Stimulated activated CD4-positive, alpha-beta T cell treated with anti-CD3 and anti-CD28 coated beads, Interleukin-15, amount 100 ng/mL, for 1 hour (primary cell): Measurements from ENCODE around the gene CALHM2.

Source experiments
- DNase-seq, 2 donors: peaks; one replicate each; pipeline ENCODE4 v3.0.0-alpha.2; 2020; ENCODE audit warnings: low read depth in 1 of 2, low spot score in 1 of 2

Gene CALHM2

DNA sequence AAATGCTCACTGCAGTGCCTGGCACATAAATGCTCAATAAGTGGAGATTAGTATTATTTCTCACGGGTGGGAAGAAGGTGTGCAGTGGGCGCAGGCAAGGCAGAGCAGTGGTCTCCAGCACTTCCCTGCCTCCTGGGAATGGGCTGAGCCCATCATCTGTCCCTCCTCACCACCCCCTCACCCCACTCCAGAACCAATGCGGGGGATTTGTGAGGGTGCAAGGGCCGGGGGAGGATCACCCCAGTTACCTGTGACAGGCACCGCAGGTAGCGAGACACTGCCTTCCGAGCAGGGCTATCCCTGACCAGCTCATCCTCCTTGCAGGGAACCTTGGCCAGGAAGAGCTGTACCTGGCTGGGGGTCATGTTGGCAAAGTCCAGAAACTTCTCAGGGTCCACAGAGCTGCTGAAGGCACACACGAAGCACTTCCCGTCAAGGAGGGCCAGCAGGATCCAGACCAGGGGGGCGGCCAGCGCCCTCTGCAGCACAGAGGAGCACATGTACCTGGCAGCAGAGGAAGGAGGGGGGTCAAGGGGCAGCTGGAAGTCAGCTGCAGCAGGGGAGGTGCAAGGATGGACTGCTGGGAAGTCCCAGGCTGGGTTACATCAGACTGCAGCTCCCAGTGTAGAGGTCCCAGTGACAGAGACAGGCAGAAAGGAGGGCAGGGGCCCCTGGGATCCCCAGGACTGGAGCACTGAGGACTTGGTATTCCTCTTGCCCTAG is 24.0 kb upstream of the CALHM2 start:
- DNase-seq, result no peak

DNA sequence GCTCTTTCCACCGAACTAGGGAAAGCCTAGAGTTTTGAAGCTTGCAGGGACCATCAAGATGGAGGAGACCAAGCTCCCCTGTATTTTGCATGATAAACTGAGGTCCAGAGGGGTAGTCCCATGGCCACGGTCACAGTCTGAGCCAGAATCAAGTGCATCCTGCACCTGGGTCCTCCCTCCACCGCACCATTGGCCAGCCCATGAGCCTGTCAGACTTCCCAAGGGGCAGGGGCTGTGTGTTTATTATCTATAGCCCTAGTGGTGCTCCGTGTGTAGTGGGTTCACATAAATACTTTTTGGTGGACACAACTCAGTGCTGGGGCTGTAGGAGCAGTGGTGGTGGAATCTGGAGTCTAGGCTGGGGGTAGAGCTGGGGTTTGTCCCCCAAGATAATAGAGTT is 23.3 kb upstream of the CALHM2 start:
- no peak for DNase-seq

DNA sequence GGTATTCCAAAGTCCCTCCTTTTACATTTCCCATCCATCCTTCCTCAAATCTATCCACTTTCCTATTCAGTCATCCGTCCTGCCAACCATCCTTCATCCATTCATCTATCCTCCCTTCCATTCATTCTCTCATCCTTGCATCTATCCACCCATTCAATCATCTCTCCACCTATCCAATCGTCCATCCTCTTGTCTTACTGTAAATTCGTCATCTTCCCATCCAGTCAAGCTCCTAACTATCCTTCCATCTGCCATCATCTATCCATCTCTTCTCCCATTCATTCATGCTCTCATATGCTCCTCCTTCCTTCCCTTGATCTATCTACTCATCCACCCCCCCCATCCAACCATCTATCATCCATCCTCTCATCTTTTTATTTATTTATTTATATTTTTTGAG is 21.9 kb upstream of the CALHM2 start:
- no peak for DNase-seq

DNA sequence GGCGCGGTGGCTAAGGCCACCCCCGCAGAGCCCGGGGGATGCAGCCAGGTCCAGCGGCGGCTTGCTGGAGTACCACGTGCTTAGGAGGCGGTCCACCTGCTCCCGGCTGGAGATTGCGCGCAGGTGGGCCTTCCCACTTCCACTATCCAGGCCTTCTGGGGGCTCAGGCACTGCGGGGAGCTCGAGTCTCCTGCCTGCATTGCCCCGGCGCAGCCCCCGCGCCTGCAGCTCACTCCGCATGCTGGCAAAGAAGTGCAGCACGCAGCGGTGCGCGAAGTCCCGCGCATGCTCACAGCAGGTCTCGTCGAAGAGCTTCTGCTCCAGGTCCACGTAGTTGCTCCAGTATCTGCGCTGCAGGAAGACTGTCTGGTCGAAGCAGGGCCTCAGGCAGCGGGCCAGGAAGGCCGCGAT is 21.1 kb upstream of the CALHM2 start:
- no peak for DNase-seq

DNA sequence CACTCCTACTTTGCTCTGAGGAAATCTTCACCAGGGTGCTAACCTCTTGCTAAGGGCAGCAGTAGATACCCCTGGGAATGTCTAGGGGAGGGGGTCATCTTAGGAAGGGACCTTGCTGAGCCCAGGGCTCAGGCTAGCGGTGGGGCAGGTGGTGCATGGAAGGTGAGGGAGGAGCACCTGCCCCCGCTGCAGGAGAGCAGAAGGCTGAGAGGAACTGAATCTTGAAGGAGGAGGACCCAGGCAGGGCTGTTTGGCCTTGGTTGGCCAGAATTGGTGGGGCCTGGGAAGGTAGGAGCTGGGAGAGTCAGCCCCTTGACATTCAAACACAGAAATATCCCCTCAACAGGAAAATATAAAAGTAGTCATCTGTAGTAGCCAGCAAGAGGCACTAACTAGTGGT is 19.8 kb upstream of the CALHM2 start:
- DNase-seq, result no peak

DNA sequence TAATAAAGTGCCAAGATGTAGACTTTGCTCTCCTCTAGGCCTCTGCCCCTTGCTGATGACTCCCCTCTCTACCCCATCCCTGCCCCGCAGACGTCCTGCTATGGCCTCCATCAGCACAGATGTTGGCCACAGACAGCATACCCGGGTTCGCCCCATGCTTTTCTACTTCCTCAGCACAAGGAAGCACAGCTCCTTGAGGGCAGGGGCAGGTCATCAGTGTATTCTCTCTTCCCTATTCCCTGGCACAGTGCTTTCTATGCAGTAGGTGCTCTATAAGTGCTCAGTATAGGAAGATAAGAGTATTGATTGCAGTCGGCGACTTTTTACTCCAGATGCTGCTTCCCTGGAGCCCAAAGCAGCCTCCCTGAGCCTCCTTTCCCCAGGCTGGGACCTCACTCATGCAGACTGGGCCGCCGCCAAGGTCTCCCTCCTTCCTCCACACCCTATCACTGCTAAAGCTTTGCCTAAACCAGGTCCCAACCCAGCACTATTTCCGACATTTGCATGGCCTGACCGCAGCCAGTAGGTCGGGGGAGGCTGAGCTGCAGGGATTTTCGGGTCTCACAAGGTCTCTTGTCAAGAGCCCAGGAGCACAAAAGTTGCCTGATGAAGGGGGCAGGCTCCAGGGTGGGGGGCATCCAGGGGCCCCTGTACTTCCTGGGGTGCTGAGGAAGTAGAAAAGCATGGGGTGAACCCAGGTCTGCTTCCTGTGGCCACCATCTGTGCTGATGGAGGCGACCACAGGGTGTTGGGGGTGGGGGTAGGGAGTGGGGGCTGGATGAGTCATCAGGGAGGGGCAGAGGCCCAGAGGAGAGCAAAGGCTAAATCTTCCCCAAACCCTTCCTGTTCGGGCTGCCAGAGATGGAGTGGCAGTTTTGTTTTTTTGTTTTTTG is 18.8 kb upstream of the CALHM2 start:
- peak; percentile 24 to 50 for DNase-seq

DNA sequence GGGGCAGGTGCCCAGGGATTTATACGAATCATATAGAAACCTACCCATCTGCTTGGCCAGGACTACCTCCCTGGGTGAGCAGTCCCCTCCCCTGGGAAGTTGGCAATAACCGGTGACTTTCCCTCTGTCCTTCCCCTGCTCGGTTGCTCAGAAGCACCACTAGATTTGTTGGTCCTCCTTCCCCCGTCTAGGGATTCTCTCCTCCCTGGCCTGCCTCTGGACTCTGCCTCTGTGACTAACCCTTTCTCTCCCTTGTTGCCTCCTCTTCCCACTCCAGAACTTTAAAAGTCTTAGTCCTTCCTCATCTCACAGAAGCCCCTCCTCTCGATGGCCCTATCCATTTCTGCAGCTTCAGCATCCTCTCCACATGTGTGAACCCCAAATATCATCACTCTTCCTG is 17.0 kb upstream of the CALHM2 start:
- DNase-seq, result no peak

DNA sequence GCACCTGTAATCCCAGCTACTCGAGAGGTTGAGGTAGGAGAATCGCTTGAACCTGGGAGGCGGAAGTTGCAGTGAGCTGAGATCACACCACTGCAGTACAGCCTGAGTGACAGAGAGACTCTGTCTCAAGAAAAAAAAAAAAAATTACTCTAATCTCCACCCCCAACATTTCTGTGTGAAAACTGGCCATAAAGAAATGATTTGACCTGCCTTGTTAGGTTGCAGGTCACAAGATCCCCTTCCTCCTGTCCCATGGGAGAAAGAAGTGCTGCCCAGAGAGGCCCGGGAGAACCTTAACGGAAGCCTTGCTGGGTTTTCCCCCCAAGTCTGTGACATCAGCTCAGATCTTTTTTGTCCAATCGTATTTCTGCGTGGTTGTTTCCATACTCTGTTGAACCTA is 15.2 kb upstream of the CALHM2 start:
- DNase-seq, result no peak

DNA sequence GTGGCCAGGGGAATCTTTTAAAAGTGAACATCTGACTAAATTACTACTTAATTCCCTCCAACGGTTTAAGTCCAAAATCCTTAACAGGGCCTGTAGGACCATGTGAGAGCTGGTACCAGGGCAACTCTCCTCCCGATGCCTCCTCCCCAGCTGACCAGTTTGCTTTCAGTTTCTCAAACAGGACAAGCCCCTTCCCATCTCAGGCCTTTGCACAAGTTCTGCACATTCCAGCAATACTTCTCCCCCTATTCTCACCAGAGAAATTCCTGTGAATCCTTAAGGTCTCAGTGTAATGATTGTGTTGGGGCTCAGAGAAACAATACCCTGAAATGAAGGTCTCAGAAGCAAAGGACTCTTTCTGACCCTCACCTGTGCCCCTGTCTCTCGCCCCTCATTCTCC is 14.6 kb upstream of the CALHM2 start:
- no peak for DNase-seq

DNA sequence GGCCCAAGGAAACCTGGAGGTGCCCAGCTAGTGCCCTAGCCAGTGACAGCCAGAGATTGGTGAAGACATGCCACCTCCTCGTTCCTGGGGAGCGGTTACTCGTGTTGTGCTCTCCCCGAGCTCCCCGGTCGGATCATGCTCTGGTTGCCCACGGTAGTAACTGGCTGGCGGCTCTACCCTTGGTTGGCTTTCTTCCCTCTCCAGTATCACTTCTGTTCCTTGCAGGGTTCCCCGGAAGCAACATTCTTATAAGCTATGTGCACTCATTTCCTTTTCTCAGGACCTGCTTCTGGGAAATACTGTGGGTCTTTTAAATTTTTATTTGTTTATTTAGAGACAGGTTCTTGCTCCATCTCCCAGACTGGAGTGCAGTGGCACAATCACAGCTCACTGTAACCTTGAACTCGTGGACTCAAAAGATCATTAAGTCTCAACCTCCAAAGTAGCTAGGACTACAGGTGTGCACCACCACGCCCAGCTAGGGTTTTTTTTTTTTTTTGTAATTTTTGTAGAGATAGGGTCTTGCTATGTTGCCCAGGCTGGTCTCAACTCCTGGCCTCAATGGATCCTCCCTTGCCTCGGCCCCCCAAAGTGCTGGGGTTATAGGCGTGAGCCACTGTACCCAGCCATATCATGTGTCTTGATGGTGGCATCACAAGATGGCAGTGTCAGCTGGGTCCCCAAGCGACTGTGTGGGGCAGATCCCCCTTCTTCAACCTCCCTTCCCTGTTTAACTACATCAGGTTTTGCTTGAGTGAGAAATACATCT is 13.4 kb upstream of the CALHM2 start:
- DNase-seq, result no peak

DNA sequence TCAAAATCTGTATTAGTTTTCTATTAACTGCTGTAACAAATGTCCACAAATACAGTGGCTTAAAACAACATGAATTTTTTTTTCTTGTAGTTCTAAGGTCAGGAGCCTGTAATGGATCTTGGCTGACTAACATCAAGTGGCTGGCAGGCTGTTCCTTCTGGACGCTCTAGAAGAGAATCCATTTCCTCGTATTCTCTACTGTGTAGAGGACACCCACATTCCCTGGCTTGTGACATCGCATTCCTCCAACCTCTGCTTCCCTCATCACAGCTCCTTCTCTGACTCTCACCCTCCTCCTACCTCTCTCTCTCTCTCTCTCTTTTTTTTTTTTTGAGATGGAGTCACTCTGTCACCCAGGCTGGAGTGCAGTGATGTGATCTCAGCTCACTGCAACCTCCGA is 11.3 kb upstream of the CALHM2 start:
- no peak for DNase-seq

DNA sequence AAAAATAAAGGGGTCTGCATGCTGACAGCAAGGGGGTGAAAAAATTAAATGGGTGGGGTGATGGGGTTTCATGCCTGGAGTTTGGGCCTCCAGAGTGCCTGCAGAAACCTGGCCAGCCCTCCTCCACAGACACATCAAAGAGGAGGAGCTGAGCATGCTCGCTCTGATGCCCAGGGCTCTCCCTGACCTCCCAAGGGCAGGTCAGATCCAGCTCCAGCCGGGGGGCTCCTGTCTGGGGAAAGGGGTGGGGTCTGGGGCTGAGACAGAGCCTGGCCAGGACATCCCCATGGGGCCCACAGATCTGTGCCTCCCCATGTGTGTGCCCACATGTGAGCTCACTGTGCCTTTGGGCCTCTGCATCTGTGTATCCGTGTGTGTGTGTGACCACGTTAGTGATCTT is 7.4 kb upstream of the CALHM2 start:
- no peak for DNase-seq

DNA sequence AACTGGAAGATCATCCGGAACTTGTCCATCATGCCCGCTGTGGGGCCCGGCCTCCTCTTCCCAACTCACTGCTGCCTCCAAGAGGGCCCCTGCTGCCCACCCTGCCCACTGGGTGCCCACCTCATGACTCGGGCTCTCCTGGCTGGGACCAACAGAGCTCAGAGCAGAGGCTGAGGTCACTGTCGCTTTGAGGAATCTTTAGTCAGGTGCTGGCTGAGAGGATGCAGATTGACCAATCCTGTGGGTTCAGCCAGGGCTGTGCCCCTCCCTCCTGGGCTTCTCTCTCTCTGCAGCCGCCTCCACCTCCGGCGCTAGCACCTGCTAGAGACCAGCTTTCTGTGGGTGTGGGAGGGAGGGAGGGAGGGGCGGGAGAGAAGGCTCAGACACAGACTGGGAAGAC is 6.5 kb upstream of the CALHM2 start, which contains the start of gene CALHM1:
Gene CALHM1, minus strand, starts transcription at position 181 of the 400 bp plus-strand sequence. Its CDS starts 149 bp downstream, at position 32.
- DNase-seq, result no peak

DNA sequence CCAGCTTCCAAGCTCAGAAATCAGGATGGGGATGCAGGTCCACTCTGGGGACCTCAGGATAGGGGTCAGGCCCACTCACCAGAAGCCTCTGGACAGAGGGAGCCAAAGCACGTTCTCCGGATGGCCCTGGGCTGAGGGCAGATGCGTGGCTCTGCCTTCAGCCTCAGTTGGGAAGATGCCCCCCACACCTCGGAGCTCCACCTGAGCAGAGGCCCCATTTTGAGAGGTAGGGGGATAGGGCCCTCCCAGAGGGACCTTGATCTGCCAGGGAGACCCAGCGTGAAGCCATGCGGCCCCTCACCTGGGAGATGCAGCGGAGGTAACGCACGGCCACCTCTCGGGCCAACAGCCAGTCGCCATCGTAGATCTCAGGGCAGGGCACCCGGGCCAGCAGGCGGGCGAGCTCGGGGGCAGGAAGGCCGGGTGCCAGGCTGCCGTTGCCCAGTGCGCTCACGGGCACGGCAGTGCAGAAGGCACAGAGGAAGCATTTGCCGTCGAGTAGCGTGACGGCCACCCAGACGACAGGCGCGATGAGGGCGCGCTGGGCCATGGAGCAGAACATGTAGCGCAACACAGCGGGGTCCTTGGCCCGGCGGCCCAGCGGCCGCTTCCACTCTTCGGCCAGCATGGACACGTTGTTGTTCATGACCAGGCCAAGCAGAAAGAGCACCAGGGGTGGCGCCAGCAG is 5.9 kb upstream of the CALHM2 start:
- DNase-seq, result no peak

DNA sequence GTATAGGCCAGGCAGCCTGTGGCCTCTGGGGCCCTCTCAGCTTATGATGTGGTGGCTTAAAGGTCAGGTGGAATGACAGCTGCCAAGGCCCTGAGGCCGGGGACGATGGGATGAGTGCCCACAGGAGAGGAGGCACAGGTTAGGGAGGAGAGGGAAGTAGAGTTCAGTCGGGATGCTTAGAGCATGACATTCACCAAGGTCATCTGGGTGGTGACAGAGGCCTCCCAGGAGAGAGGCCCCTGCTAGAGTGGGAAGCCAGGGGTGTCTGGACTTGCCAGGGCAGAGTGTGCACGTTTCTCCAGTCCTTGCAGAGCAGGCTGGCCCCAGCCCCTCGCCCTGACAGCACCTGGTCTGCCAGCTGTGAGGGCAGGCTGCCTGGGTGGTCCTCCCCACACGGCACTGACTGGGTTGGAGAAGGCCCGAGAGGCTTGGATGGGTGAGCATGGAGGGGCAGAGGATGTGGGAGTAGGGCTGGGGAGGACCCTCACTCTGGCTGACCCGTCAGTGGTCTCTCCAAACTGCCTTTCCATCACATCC is 5.1 kb upstream of the CALHM2 start:
- no peak for DNase-seq

DNA sequence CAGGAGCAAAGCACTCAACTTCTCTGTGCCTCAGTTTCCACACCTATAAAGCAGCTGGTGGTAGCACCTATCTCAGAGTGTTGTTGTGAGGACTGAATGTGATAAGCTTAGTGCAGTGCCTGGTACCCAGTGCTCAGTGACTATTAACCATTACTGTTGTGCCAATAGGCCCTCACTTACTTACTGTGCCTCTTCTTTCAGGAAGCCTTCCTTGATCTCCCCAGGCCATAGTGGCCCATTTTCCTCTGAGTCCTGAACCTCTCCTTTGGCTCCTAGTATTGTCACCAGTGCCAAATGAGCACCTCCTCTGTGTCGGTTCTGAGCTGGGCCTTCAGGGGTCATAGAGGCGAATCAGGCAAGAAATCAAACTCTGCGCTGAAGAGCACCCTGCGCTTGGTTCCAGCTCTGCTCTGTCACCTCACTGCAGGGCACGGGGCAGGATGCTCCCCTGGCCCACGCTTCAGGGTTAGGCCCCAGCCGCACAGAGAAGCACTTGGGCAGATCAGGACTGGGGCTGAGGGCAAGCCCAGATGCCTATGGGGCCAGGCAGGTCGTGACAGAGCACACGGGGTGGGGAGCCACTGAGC is 4.0 kb upstream of the CALHM2 start:
- DNase-seq, result no peak

DNA sequence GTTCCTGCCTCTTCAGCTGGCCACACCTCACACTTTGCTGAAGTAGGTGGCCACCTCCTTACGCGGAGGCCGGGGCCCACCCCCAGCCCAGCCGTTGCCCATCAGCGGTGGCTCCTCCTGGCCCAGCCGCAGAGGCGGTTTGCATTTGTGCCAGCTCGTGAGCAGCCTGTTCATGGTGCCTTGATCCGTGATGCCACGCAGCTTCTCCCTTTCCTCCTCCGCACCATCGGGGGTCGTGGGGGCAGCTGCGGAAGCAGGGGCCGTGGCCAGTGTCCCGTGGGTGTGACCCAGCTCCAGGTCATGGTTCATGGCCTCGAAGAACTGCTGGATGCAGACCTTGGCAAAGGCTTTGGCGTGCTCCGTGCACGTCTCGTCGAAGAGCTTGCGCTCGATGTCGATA is 3.1 kb upstream of the CALHM2 start:
- no peak for DNase-seq

DNA sequence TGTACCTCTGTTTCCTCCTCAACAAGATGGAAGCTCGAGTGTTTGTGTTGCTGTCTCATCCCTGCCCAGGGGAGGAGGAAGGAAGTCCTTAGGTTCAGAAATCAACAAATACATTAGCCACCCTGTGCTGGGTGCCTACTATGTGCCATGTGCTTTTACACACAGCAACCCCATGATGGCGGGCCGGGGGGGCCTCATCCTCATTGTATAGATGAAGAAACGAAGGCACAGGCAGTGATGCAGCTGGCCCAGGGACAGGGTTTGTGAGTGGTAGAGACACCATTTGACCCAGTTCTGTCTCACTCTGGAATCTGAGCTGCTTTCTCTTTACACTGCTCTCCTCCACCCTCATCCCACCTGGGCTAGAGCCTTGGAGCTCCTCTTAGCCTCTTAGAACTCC is 1.9 kb upstream of the CALHM2 start:
- no peak for DNase-seq

DNA sequence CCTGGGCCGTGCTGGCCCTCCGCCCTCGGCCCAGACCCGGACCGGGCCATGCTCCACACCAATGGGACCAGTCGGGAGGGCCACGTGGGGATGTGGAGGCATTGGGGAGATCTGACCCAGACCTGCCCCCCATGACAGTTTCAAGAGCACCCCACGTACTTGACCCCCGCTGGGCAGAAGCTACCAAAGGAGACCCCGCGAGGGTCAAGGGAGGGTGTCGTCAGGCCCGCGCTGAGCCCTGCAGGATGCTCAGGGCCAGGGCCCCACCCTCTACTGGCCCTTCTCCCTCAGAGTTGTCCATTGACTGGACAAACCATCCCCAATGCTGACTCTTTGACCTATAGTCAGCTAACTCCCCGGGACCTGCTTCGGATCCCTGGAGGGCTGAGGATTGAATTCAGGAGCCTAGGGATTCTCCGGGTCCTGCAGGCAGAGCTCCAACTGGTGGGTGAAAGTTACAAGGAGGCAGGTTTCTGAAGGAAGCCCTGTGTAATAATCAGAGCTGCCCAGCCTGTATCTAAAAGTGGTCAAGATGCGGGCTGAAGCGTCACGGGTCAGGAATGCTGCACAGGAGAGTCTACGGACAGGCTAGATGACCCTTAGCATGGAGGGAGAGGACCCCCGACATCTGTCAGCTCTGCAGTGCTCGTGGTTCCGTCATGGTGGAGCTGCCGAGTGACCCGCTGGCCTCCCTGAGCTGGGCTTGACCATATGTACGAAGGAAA is 498 bp upstream of the CALHM2 start:
- no peak for DNase-seq
